Measurements from ENCODE around the gene CFAP210. TPM values are rescaled to one million over a fixed set of nuclear protein-coding genes. Genes with fewer than 3 reads are reported as not detected.

The CFAP210 gene
- total and polyA plus RNA-seq, 2 experiments from 2014 or later = 3.7 TPM; not detected in 1

DNA sequence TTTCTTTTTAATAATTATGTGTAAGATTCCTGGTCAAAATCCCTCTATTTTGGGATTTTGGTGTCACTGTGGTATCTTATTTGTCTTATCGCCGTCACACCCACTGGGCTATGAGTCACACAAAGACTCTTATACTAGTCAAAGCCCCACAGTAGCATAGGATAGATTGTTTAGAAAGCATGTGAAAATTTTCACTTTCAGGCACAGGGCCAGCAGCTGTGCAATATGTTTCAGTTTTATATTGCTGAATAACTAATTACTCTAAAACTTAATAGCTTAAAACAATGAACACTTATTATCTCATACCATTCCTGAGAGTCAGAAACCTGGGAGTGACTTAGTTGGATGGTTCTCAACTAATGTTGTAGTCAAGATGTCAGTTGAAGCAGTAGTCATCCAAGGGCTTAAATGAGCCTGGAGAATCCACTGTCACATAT, 24.0 kb downstream of the CFAP210 start:
- Histone ChIP-seq H3K27ac (ENCODE audit: low read depth) (no peak overlapping the region), H2AFZ (no peak overlapping the region), H3K27me3 (ENCODE audit: insufficient read depth) (no peaks in the 10 kb centered on the region), H3K4me2 (no peak overlapping the region), H3K9me2 (ENCODE audit: insufficient read depth) (no peaks in the 10 kb centered on the region), H3K4me3 (no peak overlapping the region), H4K20me1 (replicated peaks; ENCODE audit: insufficient read depth) (no peaks in the 10 kb centered on the region), H3K36me3 (ENCODE audit: insufficient read depth) (no peaks in the 10 kb centered on the region), H3K4me1 (ENCODE audit: insufficient read depth) (no peaks in the 10 kb centered on the region), H3F3A (replicated peaks; ENCODE audit: low read depth) (no peaks in the 10 kb centered on the region), H3K79me2 (replicated peaks; ENCODE audit: insufficient read depth) (no peaks in the 10 kb centered on the region)
- DNase-seq (ENCODE audit: low spot score) (no peak), ATAC-seq (no peak)
- Mint-ChIP-seq H3K27me3 (ENCODE audit: insufficient read depth, low read depth, poor library complexity) (no peaks in the 10 kb centered on the region), H3K9me3 (no peaks in the 10 kb centered on the region), H3K27ac (no peak overlapping the region), H3K36me3 (ENCODE audit: low read depth) (no peaks in the 10 kb centered on the region), H3K4me3 (no peak overlapping the region), H3K4me1 (peaks cover 3% of the 10 kb centered on the region; the same call in 2 of the 3 replicates)
- TF ChIP-seq EZH2 (IDR thresholded peaks at IDR 0.05; ENCODE audit: low read depth, unreplicated experiment) (no peak), CTCF (conservative IDR thresholded peaks at IDR 0.05; ENCODE audit: low read depth in 2 of 2) (no peak), STAT1 (IDR thresholded peaks at IDR 0.05; ENCODE audit: unreplicated experiment) (no peak)

- no peaks in the 10 kb centered on the region for H3K4me1 ChIP-seq (ENCODE audit: insufficient read depth)
- H3K4me3 ChIP-seq = no peak overlapping the region
- no peak overlapping the region for H3K4me2 ChIP-seq
- no peak overlapping the region for H2AFZ ChIP-seq
- H3K36me3 ChIP-seq (ENCODE audit: insufficient read depth) = no peaks in the 10 kb centered on the region
- DNase-seq (ENCODE audit: low spot score) (no peak), ATAC-seq (no peak)
- no peaks in the 10 kb centered on the region for H3F3A ChIP-seq (replicated peaks; ENCODE audit: low read depth)
- H3K79me2 ChIP-seq (replicated peaks; ENCODE audit: insufficient read depth) = no peaks in the 10 kb centered on the region
- no peak overlapping the region for H3K4me3 Mint-ChIP-seq
- no peaks in the 10 kb centered on the region for H3K4me1 Mint-ChIP-seq
- TF ChIP-seq POLR2AphosphoS5 (IDR thresholded peaks at IDR 0.05; ENCODE audit: low read depth) (no peak), JUNB (IDR thresholded peaks at IDR 0.05; ENCODE audit: unreplicated experiment) (no peak), STAT1 (IDR thresholded peaks at IDR 0.05; ENCODE audit: unreplicated experiment) (no peak), ZNF331 (CRISPR knock-in tag; IDR thresholded peaks at IDR 0.05; ENCODE audit: low read depth) (no peak), ZNF114 (CRISPR knock-in tag; IDR thresholded peaks at IDR 0.05) (no peak), CTCF (conservative IDR thresholded peaks at IDR 0.05; ENCODE audit: low read depth in 2 of 2) (no peak), NANOG (IDR thresholded peaks at IDR 0.05; ENCODE audit: borderline replicate concordance) (no peak), CREB1 (CRISPR knock-in tag; IDR thresholded peaks at IDR 0.05; ENCODE audit: low read depth) (no peak), EZH2 (IDR thresholded peaks at IDR 0.05; ENCODE audit: low read depth, unreplicated experiment) (no peak)
- TF ChIP-seq, protein P1, sequence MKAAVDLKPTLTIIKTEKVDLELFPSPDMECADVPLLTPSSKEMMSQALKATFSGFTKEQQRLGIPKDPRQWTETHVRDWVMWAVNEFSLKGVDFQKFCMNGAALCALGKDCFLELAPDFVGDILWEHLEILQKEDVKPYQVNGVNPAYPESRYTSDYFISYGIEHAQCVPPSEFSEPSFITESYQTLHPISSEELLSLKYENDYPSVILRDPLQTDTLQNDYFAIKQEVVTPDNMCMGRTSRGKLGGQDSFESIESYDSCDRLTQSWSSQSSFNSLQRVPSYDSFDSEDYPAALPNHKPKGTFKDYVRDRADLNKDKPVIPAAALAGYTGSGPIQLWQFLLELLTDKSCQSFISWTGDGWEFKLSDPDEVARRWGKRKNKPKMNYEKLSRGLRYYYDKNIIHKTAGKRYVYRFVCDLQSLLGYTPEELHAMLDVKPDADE (IDR thresholded peaks at IDR 0.05) = no peak
- TF ChIP-seq, protein P2, sequence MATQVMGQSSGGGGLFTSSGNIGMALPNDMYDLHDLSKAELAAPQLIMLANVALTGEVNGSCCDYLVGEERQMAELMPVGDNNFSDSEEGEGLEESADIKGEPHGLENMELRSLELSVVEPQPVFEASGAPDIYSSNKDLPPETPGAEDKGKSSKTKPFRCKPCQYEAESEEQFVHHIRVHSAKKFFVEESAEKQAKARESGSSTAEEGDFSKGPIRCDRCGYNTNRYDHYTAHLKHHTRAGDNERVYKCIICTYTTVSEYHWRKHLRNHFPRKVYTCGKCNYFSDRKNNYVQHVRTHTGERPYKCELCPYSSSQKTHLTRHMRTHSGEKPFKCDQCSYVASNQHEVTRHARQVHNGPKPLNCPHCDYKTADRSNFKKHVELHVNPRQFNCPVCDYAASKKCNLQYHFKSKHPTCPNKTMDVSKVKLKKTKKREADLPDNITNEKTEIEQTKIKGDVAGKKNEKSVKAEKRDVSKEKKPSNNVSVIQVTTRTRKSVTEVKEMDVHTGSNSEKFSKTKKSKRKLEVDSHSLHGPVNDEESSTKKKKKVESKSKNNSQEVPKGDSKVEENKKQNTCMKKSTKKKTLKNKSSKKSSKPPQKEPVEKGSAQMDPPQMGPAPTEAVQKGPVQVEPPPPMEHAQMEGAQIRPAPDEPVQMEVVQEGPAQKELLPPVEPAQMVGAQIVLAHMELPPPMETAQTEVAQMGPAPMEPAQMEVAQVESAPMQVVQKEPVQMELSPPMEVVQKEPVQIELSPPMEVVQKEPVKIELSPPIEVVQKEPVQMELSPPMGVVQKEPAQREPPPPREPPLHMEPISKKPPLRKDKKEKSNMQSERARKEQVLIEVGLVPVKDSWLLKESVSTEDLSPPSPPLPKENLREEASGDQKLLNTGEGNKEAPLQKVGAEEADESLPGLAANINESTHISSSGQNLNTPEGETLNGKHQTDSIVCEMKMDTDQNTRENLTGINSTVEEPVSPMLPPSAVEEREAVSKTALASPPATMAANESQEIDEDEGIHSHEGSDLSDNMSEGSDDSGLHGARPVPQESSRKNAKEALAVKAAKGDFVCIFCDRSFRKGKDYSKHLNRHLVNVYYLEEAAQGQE (IDR thresholded peaks at IDR 0.05; ENCODE audit: unreplicated experiment) = no peak
- H3K9me3 Mint-ChIP-seq = no peaks in the 10 kb centered on the region
- no peak overlapping the region for H3K27ac ChIP-seq (ENCODE audit: low read depth)
- no peak overlapping the region for H3K27ac Mint-ChIP-seq
- H3K27me3 ChIP-seq (ENCODE audit: insufficient read depth) = no peaks in the 10 kb centered on the region
- H3K36me3 Mint-ChIP-seq (ENCODE audit: low read depth) = no peaks in the 10 kb centered on the region
- H3K9me2 ChIP-seq (ENCODE audit: insufficient read depth) = no peaks in the 10 kb centered on the region
- no peaks in the 10 kb centered on the region for H4K20me1 ChIP-seq (replicated peaks; ENCODE audit: insufficient read depth)
- H3K27me3 Mint-ChIP-seq (ENCODE audit: insufficient read depth, low read depth, poor library complexity) = no peaks in the 10 kb centered on the region
Observed at GRCh38 chr2:169667583-169667982, 26.6 kb downstream of the CFAP210 start.
